WI38 (cell line): Measurements from ENCODE around the gene C9orf50.

Experiments used
- H3K4me3 ChIP-seq: 2 replicates; pipeline ENCODE4 v1.5.1; 2011; ENCODE audit warnings: low read depth, mild to moderate bottlenecking, control low read depth, low read length
- CTCF ChIP-seq: IDR thresholded peaks from 2 replicates; pipeline ENCODE4 v1.5.1; 2012; ENCODE audit warnings: low read depth, mild to moderate bottlenecking, control low read depth, low read length

The C9orf50 gene

GRCh38 chr9:129620669-129621295 lies at the start of gene C9orf50:
Gene C9orf50, minus strand, starts transcription at chr9:129621101. Its CDS starts 527 bp downstream, at chr9:129620574.
- peak within 1 kb of the TSS; percentile 57 for H3K4me3 ChIP-seq

GRCh38 chr9:129669946-129670345 lies 49.0 kb upstream of the C9orf50 start:
- no peak overlapping the region for H3K4me3 ChIP-seq

More at GRCh38 chr9:129620669-129621295, at the start of gene C9orf50:
- no peak for TF ChIP-seq CTCF

GRCh38 chr9:129669141-129669718 lies 48.3 kb upstream of the C9orf50 start:
- TF ChIP-seq CTCF: no peak
- peak overlapping the region; percentile 20 for H3K4me3 ChIP-seq

More at GRCh38 chr9:129669946-129670345, 49.0 kb upstream of the C9orf50 start:
- TF ChIP-seq CTCF: no peak

- no peak for TF ChIP-seq CTCF
- peak overlapping the region; percentile 73; the same call in 1 of the 2 replicates for H3K4me3 ChIP-seq
Measured at GRCh38 chr9:129667850-129668249, 46.9 kb upstream of the C9orf50 start.

GRCh38 chr9:129667378-129667777 lies 46.5 kb upstream of the C9orf50 start:
- TF ChIP-seq CTCF: no peak
- peak overlapping the region; percentile 73 for H3K4me3 ChIP-seq

GRCh38 chr9:129666575-129666974 lies 45.7 kb upstream of the C9orf50 start:
- no peak for TF ChIP-seq CTCF
- peak overlapping the region; percentile 73 for H3K4me3 ChIP-seq

- peak overlapping the region; percentile 73 for H3K4me3 ChIP-seq
- TF ChIP-seq CTCF: no peak
Measured at GRCh38 chr9:129665814-129666520, 45.1 kb upstream of the C9orf50 start.
